Astrocyte of the hippocampus (primary cell): ENCODE data around the gene ARPC5.
A peak's percentile ranks its signal among the peaks of the same experiment; 100 is the strongest.
"Not testable (repeated sequence)": the region's sequence is repeated elsewhere in the genome, so short reads cannot be mapped to it uniquely, and the experiment has no call there.

Experiments
- DNase-seq: peaks from one replicate; pipeline ENCODE4 v3.0.0; 2011; ENCODE audit warnings: low read depth, low spot score

Gene ARPC5

GRCh38 chr1:183646776-183647175 lies 11.2 kb upstream of the ARPC5 start:
- DNase-seq = no peak

GRCh38 chr1:183645531-183645930 lies 9.9 kb upstream of the ARPC5 start:
- DNase-seq = no peak

GRCh38 chr1:183642166-183642565 lies 6.6 kb upstream of the ARPC5 start:
- no peak for DNase-seq

GRCh38 chr1:183640193-183640592 lies 4.6 kb upstream of the ARPC5 start:
- no peak for DNase-seq

GRCh38 chr1:183638649-183639387 lies 3.2 kb upstream of the ARPC5 start:
- DNase-seq = no peak

- DNase-seq = no peak
Observed at GRCh38 chr1:183636783-183637182, 1.2 kb upstream of the ARPC5 start.

- no peak for DNase-seq
Observed at GRCh38 chr1:183636334-183636682, 725 bp upstream of the ARPC5 start.

- DNase-seq = peak; percentile 55
Observed at GRCh38 chr1:183635099-183635605, 431 bp downstream of the ARPC5 start.

- no peak for DNase-seq
Observed at GRCh38 chr1:183634429-183635065, 1.0 kb downstream of the ARPC5 start.

GRCh38 chr1:183633676-183634343 lies 1.8 kb downstream of the ARPC5 start:
- peak; percentile 82 for DNase-seq

GRCh38 chr1:183632964-183633363 lies 2.6 kb downstream of the ARPC5 start:
- DNase-seq = no peak

- peak; percentile 39 for DNase-seq
Observed at GRCh38 chr1:183632114-183632513, 3.5 kb downstream of the ARPC5 start.

- DNase-seq = no peak
Observed at GRCh38 chr1:183630748-183631147, 4.8 kb downstream of the ARPC5 start.

- DNase-seq = no peak
Observed at GRCh38 chr1:183628537-183628936, 7.0 kb downstream of the ARPC5 start.

GRCh38 chr1:183626236-183626635 lies 9.3 kb downstream of the ARPC5 start:
- not testable (repeated sequence) for DNase-seq

- peak; percentile 75 for DNase-seq
Observed at GRCh38 chr1:183622884-183623785, 12.4 kb downstream of the ARPC5 start.

- no peak for DNase-seq
Observed at GRCh38 chr1:183622013-183622412, 13.6 kb downstream of the ARPC5 start.

- no peak for DNase-seq
Observed at GRCh38 chr1:183620311-183620710, 15.3 kb downstream of the ARPC5 start.

GRCh38 chr1:183619781-183620180 lies 15.8 kb downstream of the ARPC5 start:
- no peak for DNase-seq

- not testable (repeated sequence) for DNase-seq
Observed at GRCh38 chr1:183618202-183618601, 17.4 kb downstream of the ARPC5 start.

- not testable (repeated sequence) for DNase-seq
Observed at GRCh38 chr1:183612975-183613374, 22.6 kb downstream of the ARPC5 start.

- no peak for DNase-seq
Observed at GRCh38 chr1:183612407-183612806, 23.2 kb downstream of the ARPC5 start.
